Choroid plexus epithelial cell (primary cell): Measurements from ENCODE around the gene SRGAP2.
"Not testable (repeated sequence)": the region's sequence is repeated elsewhere in the genome, so short reads cannot be mapped to it uniquely, and the experiment has no call there.

Experiments
- DNase-seq: peaks from one replicate; pipeline ENCODE4 v3.0.0-alpha.2; 2010; ENCODE audit warnings: low read depth
- H3K4me3 ChIP-seq: 2 replicates; pipeline ENCODE4 v1.5.1; 2011; ENCODE audit warnings: low read depth, mild to moderate bottlenecking, control low read depth, low read length, moderate library complexity
- TF ChIP-seq, protein P1 (sequence below): conservative IDR thresholded peaks from 2 replicates; pipeline ENCODE4 v1.5.1; 2011; ENCODE audit warnings: low read depth, mild to moderate bottlenecking, control low read depth, inconsistent platforms, low read length, moderate library complexity

SRGAP2 gene

DNA sequence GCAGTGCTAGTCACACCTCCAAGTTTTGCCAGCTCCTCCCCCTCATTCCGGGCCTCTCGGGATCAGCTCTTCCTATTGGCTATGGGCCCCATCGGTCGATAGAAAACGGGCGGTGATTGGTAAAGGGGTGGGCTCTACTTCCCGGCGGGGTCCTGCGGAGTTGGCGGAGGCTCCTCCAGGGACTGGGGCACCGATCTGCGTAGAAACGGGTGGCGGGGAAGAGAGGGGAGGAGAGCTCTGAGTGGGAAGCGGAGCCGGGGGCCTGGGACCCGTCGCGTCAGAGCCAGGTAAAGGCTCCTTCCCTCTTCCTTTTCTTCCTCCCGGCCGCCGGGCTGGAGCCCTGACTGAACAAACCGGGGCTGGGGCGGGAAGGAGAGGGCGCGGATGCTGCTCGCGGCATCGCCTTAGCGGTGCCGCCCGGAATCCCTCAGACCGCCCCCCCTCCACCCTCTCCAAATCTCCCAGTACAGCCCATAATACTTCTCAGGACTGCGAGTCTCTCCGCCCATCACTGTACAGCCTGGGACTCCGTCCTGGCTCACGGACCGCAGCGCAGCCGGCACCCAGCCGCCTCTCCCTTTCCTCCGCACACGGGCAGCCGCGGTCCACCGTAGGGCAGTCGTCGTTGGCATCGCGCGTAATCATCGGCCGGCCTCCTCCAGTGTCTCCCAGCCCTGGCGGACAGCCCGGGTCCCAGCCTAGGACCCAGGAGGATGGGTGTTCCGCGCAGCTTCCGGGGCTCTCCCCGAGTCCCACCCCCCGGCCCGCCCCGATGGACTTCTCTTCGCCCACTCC is at the start of gene SRGAP2:
SRGAP2 (plus strand) TSS at position 178 of the 795 bp plus-strand sequence. CDS start 2,430 bp downstream, outside the sequence.
- peak within 1 kb of the TSS; percentile 60 for H3K4me3 ChIP-seq
- DNase-seq: peak; percentile 69

DNA sequence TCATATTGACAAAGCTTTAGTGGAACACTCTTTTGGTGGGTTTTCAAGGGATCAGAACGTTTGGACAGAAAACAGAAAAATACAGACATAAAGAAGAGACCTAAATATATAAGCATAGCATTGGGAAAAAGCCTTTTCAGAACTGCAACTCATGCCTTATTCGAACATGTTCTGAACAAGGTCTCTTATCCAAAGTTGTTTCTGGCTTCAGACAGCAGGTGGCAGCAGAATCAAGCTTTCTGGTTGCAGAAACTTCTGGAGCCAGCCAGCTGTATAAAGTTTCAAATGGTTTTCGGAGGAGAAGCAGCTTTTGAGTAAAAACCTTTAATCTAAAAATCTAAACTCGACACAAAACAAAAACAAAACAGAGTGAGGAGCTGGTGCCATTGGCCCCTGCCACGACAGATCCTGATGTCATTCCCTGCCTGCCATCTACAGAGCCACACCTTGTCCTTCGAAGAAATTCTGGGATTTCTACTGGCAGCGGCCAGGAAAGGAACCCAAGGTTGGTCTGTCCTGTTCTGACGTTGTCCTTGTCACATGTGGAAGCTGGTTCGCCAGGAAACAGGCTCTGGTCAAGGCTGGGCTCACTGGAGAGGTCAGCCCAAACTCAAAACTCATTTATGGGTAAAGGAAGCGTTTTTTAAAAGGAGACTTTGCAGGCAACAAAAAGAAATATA is 35.9 kb upstream of the SRGAP2 start:
- not testable (repeated sequence) for DNase-seq, H3K4me3 ChIP-seq

DNA sequence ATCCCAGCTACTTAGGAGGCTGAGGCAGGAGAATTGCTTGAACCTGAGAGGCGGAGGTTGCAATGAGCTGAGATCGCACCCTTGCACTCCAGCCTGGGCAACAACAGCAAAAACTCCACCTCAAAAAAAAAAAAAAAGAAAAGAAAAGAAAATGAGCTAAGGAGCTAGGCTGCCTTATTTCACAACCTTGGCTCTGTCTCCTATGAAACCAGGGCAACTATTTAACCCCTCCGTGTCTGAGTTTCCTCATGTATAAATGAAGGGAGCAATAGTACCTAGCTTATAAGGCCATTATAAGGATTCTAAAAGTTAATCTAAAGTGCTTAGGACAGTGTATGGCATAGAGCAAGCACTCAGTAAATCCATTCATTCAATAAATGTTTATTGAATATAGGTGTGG is 33.5 kb upstream of the SRGAP2 start:
- not testable (repeated sequence) for H3K4me3 ChIP-seq
- DNase-seq: peak; percentile 76

DNA sequence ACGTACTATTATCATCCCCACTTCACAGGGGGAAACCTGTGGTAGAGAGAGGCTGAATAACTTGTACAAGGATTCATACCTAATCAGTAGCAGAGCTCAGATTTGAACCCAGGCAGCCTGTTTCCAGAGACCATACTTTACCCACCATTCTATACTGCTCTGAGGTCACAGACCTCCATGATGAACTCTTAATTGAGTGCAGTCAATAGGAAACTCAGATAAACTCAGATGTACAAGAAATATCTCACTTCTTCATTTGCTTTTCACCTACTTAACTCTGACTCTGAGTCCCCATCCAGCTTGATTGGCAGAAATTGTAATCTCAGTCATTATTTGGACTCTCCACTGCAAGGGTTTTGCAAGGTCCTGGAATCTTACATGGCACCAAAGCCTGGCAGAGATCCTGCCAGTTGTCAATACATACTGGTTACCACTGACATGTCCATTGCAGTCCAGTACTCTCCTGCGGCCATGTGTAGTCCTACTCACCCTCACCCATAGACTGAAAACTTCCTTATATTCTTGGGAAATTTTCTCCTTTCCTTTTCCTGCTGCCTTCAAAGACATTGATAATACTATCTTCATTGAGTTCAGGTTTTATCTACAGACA is 30.1 kb upstream of the SRGAP2 start:
- H3K4me3 ChIP-seq, DNase-seq: not testable (repeated sequence)

DNA sequence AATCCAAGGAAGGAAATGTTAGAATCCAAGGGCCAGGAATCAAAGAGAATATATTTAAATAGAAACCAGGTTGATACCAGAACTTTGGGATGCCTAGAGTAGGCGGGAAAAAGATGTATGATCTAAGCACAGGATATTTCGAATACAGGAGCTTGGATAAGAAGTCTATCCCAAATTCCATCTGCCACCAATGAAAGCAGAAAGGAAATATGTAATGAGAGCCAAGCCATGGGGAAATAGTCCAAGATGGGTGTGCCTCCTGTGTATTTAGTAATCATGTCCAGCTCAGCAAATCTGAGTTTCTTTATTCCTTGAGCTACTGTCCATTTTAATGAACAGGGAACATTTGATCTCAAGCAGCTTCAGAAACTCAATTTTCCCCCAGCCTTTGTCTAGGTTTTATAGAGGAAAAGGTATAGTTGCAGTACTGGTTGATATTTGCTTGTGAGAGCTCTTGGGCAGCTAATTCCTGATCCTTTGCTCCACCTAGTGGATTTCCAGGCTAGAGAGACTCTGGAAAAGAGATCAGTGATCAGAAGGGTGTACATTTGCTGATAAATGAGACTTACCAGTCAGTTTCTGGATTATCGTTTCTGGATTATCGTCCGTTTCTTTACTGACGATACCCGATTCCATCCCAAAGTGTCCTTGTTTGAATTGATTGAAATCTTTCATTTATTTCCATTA is 29.0 kb upstream of the SRGAP2 start:
- H3K4me3 ChIP-seq: not testable (repeated sequence)
- TF ChIP-seq, protein P1, sequence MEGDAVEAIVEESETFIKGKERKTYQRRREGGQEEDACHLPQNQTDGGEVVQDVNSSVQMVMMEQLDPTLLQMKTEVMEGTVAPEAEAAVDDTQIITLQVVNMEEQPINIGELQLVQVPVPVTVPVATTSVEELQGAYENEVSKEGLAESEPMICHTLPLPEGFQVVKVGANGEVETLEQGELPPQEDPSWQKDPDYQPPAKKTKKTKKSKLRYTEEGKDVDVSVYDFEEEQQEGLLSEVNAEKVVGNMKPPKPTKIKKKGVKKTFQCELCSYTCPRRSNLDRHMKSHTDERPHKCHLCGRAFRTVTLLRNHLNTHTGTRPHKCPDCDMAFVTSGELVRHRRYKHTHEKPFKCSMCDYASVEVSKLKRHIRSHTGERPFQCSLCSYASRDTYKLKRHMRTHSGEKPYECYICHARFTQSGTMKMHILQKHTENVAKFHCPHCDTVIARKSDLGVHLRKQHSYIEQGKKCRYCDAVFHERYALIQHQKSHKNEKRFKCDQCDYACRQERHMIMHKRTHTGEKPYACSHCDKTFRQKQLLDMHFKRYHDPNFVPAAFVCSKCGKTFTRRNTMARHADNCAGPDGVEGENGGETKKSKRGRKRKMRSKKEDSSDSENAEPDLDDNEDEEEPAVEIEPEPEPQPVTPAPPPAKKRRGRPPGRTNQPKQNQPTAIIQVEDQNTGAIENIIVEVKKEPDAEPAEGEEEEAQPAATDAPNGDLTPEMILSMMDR: peak; percentile 32
- DNase-seq: peak; percentile 48

DNA sequence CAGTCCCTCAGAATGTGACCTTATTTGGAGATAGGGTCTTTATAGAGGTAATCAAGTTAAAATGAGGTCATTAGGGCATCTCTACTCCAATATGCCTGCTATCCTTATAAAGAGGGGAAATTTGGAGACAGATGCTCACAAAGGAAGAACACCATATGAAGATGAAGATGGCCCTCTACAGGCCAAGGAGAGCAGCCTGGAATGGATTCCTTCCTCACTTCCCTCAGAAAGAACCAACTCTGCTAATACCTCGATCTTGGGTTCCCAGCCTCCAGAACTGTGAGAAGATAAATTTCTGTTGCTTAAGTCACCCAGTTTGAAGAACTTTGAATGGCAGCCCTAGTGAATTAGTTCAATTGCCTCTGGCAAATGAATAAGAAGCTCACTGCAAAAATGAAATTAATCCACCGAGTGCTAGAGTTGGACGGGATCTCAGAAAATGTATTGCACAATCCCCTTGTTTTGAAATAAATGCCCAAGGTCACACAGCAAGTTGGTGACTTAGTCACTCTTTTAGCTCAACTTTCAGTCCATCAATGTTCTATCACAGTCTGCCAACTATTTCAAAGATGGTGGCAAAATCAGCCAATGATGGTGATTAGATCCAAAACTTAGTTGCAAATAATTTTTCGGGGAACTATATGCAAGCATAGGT is 27.8 kb upstream of the SRGAP2 start:
- TF ChIP-seq, protein P1: peak; percentile 40
- H3K4me3 ChIP-seq: not testable (repeated sequence)
- peak; percentile 36 for DNase-seq

DNA sequence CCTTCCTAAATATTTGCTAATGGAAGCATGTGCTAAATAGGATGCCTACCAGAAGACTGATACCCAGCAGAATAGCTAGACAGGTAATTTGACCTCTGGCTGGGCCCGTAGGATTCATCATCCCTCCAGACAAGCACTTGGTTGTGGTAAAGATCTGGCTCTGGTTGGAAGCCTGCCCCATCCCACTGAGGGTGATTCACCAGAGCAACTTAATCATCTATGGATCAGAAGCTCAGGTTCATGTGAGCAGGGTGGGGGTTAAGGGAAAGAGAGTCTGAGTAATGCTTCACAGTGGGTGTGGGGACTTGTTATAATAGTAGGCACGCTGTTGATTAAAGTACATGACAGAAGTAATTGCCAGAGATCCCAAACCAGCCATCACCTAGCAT is 27.2 kb upstream of the SRGAP2 start:
- DNase-seq, H3K4me3 ChIP-seq: not testable (repeated sequence)

DNA sequence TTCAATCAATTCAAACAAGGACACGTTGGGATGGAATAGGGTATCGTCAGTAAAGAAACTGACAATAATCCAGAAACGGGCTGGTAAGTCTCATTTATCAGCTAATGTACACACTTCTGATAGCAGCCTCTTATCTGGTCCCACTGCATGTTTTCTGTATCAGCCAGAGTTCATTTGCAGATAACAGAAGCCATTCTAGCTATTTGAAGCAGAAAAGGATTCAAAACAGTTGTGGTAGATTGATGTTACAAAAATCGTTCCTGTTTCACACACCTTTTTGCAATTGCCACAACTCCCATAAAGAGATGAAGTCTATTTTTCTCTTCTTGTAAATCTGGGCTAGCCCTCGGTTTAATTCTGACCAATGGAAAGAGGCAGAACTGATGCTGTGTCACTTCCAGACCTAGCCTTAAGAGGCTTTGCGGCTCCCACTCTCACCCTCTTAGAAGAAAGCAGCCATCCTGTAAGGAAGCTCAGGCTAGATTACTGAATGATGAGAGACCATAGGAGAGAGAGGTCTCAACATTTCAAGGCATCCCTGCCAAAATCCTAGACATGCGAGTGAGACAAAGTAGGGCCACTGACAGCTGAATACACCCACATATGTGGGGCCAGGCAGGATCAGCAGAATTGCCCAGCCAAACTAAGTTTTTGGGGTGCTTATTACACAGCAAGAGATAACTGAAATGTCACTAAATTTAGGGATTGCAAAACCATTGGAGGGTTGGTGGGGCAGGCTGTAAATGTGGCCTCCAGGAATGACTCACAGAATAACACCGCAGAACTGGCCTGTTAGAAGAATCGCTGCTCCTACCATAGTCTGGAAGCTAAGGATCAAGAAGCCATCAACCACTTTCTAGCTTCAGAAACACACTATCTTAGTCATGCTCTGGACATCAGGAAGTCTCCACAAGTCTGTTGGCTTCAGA is 25.0 kb upstream of the SRGAP2 start:
- DNase-seq: peak; percentile 76

DNA sequence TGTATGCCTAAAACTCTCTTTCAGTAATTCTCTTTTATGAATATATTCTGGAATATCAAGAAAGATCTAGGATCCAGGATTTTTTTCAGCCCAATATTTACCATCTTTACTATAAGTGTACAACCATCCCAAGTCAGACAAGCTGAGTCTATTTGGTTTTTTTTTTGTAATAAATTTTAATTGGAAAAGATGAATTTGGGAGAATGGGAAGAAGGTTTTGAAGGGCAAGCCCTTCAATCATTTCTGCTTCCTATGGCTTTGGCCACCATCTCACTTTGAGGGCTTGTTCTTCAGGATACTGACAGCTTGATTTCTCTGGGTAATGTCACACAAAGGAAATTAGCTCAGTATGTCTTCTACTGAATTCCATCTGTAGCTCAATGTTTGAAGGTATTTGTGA is 23.7 kb upstream of the SRGAP2 start:
- not testable (repeated sequence) for H3K4me3 ChIP-seq, DNase-seq

More for the DNA sequence above, 25.0 kb upstream of the SRGAP2 start:
- H3K4me3 ChIP-seq: not testable (repeated sequence)

DNA sequence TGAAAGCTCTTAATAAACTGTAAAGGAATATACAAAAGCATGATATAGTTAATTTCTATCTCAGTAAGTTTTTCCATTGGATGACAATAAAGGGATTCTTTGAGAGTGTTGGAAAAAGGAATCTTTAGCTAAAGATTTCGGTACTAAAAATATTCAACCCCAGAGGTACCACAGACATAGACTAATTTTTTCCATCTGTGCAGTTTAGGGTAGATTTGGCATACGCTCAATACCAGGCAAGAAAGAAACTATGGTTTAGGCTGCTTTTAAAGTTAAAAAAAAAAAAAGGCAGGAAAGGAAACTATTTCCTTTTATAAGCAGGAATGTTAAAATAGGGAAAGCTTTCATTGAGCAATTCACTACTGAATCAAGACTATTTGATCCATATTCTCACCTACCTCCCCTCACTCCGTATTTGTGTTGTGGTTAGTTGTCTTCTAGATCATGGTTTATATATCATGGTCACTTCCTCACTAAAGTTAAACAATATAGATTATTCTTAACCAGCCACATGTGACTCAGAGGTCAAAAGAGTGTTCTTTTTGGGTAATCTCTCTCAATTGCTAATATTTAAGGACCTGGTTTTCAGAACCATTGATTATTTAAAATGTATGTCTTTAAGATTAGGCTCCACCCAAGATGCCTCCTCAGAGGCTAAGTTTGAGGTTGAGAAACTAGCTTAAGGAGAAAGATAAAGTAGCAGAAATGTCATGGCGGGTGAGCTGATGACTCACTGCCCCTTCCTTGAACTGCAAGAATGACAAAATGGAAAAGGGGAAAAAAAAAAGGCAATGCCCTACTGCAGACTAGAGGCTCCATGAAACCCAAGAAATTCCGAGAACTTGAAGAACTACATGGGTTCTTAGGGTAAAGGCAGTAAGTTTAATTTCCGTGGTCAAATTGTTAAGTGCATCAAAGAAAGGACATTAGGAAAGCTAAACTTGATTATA is 20.7 kb upstream of the SRGAP2 start:
- not testable (repeated sequence) for H3K4me3 ChIP-seq
- peak; percentile 40 for DNase-seq

DNA sequence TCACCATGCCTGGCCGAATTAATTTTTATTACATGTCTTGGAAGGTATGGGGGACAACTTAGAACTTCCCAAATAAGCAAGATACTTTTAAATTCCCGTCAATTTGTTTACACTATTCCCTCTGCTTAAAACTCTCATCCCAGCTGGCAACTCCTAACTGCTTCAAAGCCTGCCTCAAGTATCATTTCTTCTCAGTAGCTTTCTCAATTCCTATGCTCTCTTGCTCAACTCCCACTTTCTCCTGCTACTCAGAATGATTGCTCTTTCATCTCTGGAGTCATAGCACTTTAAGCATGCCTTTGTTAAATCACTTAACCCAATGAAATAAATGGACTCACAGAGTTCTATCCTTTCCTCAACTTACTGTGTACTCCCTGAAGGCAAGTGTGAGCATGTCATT is 19.6 kb upstream of the SRGAP2 start:
- peak; percentile 17 for DNase-seq
- H3K4me3 ChIP-seq: not testable (repeated sequence)

DNA sequence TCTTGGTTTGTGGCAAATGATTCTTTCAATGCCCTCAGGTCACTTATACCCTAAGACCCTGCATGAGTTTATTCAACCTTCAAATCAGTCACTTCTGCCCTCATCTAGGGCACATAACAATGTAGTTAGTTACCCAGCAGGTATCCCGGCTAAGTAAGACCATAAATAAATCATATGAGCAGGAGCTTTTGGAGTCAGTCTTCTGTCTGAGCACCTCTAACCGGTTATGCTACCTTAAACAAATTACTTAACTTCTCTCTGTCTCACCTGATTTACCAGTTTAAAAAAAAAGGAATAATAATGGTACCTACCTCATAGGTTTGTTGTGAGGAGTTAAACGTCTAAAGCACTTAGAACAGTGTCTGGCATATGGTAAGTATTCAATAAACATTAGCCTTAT is 17.6 kb upstream of the SRGAP2 start:
- not testable (repeated sequence) for DNase-seq, H3K4me3 ChIP-seq

DNA sequence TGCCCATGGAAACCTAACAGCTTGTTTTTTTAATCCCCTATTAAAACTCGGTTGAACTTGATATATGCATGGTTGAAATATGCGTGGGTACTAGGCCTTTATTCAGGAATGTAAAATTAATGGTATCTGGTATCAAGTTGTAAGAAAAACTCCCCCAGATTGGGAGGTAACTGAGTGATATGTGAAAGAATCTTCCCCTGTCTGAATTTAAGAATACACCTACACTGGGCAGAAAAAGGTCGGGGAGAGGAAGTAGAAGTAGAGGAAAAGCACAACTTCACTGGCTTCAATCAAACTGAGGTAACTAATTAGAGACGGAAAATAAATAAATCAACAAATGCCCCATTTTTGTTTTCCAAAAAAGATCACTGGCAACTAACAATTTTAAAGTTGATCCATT is 16.5 kb upstream of the SRGAP2 start:
- H3K4me3 ChIP-seq, DNase-seq: not testable (repeated sequence)

DNA sequence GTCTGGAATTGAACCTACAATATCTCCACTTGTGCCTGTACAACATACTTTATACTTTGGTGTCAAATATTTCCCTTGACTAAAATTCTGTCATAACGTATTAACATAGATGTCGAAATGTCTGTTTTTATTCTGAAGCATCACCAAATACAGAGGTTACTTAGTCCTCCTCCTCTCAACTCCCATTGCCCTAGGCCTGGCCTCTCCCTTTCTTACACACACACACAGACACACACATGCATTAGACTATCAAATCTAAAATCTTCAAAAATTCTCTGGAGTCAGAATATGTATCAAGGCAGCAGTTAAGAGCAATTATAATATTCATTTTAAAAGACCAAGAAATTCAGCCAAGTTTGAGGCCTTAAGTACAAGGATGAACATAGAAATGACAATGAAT is 8.2 kb upstream of the SRGAP2 start:
- not testable (repeated sequence) for H3K4me3 ChIP-seq, DNase-seq
